SU-DHL-6 (cell line): ENCODE data around the gene STIMATE.

Source experiments
- CTCF ChIP-seq: fragments of 200-600 bp; sonication (generic); IDR thresholded peaks from one replicate; pipeline ENCODE4 v1.5.1; 2017; ENCODE audit warnings: antibody characterized with exemption, mild to moderate bottlenecking, low read length, moderate library complexity; ENCODE audit not compliant: insufficient read depth, poor library complexity, severe bottlenecking
- EZH2phosphoT487 ChIP-seq: fragments of 200-600 bp; sonication (generic), shearing (Covaris generic); conservative IDR thresholded peaks from 2 replicates; pipeline ENCODE4 v1.6.1; 2018; ENCODE audit warnings: mild to moderate bottlenecking, antibody characterized with exemption, low read length, moderate library complexity, mixed read lengths

GRCh38 chr3:52819936-52820335 is 77.4 kb downstream of the STIMATE start:
- TF ChIP-seq CTCF (no peak), EZH2phosphoT487 (no peak)
